Activated CD4-positive, alpha-beta T cell treated with anti-CD3 and anti-CD28 coated beads, Interleukin-2, amount 50 U/mL, for 48 hours (primary cell): ENCODE data around the gene SLC50A1.
A peak's percentile ranks its signal among the peaks of the same experiment; 100 is the strongest.

Experiments used
- DNase-seq, 2 experiments: peaks; one replicate each; pipeline ENCODE4 v3.0.0-alpha.2; 2020

Gene SLC50A1, protein sequence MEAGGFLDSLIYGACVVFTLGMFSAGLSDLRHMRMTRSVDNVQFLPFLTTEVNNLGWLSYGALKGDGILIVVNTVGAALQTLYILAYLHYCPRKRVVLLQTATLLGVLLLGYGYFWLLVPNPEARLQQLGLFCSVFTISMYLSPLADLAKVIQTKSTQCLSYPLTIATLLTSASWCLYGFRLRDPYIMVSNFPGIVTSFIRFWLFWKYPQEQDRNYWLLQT

DNA sequence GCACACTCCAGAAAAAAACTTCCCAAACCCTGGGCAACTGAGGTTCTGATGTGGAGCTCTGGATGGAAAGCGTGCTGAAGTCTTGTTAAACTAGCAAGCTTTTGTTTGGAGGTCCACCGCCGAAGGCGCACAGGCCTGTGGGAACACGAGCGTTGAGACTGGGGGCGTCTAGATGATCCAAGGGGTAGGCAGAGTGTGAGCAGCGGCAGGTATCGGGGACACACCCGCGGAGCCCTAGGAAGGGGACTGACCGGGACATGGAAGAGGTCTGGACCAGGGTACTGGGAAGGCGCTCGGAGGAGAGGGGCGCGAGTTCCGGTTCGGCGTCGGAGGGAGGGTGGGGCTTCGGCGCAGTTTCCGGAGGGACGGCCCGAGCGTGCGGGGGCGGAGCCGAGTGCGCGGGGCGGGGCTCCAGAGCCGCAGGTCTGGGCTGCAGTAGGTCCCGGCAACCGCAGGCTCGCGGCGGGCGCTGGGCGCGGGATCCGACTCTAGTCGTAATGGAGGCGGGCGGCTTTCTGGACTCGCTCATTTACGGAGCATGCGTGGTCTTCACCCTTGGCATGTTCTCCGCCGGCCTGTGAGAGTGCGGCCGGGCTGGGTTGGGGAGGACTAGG lies at the start of gene SLC50A1:
Gene SLC50A1 (plus strand): TSS at position 438 of the 614 bp plus-strand sequence. CDS start 60 bp downstream, at position 498.
- peak; percentile 95 for DNase-seq

DNA sequence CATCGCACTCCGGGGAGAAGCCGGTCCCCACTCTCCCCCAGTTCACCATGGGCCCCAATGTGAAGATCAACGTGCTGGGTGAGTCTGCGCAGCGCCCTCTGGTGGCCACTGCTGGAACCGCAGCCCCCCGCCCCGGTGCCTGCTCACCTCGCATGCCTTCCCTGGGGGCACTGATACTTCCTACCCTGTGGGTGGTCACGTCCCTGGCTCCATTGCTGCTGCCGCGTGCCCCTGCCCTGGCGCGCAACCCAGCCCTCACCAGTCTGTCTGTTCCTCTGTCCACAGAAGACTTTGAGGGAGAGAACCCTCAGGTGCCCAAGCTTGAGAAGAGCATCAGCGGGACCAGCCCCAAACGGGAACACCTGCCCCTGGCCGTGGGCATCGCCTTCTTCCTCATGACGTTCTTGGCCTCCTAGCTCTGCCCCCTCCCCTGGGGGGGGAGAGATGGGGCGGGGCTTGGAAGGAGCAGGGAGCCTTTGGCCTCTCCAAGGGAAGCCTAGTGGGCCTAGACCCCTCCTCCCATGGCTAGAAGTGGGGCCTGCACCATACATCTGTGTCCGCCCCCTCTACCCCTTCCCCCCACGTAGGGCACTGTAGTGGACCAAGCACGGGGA lies 49.4 kb upstream of the SLC50A1 start:
- peak; percentile 86 to 89 for DNase-seq

DNA sequence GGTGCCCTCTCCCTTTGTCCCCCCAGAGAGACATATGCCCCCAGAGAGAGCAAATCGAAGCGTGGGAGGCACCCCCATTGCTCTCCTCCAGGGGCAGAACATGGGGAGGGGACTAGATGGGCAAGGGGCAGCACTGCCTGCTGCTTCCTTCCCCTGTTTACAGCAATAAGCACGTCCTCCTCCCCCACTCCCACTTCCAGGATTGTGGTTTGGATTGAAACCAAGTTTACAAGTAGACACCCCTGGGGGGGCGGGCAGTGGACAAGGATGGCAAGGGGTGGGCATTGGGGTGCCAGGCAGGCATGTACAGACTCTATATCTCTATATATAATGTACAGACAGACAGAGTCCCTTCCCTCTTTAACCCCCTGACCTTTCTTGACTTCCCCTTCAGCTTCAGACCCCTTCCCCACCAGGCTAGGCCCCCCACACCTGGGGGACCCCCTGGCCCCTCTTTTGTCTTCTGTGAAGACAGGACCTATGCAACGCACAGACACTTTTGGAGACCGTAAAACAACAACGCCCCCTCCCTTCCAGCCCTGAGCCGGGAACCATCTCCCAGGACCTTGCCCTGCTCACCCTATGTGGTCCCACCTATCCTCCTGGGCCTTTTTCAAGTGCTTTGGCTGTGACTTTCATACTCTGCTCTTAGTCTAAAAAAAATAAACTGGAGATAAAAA lies 48.7 kb upstream of the SLC50A1 start:
- no peak for DNase-seq

DNA sequence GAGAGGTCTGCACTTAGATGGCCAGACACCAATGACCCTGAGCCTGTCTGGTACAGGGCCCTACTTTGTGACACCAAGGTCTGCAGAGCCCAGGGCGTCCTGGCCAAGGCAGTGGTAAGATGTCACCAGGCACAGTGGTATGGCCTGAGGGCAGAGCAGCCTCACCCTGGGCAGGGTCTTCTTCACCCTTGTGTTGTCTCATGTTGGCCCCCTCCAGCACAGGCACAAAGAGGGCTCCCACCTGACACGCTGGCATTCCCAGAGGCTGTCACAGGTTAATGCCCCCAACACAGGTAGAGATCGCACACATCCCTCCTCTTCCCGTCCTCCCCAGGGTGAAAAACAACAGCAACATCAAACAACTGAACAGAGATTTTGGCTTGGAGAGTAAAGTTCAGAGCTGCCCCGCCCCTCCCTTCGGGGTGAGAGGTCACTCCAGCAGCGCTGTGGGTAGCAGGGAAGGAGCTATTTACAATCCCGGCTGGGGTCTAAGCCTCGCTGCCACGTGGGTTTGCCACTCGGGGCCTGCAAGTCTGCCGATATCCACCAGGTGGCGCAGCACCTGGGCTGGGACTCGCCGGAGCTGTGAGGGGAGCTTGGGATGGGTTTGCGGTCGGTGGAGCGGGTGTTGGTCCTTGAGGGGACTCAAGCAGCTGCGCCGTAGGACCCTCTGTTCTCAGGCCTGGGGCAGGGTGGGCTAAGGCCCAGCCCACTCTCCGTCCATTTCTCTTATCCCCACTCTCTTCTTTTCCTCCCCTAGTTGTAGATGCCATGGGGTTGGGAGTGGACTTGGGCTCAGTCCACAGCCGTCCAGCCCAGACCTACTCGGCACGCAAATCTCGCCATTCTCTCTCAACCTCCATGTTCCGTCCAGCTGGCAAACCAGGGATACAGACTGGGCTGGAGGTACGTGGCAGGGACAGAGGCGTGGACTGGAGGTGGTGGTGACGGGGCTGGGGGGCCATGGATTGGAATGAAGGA lies 44.3 kb upstream of the SLC50A1 start:
- DNase-seq = peak; percentile 87 to 89

DNA sequence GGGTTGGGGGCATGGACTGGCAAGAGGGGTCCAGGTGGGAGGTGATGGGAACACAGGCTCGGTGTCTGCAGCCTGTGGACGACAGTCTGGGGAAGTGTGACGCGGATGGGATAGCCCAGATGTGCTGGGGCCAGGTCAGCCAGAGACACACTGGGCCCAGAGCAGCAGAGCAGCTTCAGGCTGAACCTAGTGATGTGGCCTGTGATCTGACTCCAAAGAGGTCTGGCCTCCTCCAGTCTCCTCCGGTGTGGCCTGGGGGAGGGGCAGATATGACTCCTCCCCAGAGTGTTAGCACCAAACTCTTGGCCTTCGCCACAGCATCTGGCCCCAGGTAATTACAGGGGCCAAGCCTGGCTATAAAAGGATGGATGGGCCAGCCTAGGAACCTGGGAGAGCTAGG lies 43.5 kb upstream of the SLC50A1 start:
- DNase-seq = no peak

DNA sequence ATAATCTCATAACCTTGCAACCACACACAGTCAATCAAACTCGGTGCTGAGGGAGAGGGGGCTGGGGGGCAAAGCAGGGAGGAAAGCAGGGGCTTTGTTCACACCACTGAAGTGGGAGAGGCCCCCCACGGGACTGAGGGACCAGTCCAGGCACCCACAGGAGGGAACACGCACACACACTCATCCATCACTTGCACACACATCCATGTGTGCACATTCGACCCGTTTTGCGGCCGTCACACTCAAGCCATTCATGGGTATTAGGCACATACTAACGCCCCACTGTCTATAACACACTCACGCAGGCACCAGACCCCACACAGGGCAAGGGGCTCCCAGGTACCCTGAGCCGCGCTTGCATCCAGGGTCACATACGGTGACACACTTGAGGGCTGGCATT lies 43.0 kb upstream of the SLC50A1 start:
- no peak for DNase-seq

DNA sequence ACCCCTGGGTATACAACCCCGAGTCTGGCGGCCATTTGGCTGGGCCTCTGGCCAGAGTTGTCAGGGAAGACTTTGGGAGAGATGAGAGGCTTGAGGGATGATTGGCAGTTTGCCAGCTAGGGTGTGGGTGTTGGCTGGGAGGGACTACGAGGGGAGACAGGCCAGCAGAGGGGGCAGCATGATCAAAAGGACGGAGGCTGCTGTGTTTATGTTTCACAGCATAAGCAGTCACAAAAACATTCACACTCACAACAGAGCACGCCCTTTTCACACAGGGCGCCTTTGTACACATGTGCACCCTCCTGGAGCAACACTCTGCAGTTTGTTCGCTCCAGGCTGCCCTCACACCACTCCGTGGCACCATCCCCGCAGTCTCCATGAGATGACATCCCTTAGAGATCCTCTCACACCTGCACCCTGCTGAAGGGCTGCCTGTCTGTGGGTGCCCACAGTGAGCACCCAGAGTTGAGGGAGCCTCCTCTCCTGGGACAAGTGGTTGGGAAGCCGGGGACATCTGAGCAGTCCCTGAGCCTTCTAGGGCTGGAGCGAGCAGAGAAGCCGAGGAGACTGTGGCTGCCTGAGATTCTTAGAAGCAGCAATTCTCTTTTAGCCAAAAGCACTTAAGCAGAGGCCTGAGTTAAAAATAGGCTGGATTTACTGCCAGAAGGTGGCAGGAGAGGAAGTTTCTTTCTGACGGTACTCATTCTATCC lies 41.6 kb upstream of the SLC50A1 start:
- DNase-seq = no peak

DNA sequence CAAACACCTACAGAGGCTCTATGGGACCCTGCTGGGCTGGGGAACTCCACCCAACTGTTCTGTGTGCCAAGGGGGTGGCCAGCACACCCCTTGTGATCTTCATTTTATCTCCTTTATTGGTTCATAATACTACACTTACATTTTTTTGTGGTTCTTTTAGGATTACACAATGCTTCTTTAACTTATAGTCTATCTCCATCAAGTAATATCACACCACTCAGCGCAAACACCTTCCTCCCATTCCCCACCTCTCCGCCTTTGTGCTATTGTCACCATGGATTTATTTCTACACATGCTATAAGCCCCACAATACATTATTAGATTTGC lies 41.1 kb upstream of the SLC50A1 start:
- DNase-seq = no peak

DNA sequence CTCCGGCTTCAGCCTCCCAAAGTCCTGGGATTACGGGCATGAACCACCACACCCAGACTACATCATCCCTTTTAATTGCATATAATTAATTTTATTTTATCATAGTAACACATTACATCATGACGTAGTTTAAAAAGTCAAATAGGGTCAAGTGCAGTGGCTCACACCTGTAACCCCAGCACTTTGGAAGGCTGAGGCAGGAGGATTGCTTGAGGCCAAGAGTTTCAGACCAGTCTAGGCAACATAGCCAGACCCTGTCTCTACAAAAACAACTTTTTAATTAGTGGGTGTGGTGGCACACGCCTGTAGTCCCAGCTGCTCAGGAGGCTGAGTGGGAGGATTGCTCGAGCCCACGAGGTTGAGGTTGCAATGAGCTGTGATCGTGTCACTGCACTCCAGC lies 36.3 kb upstream of the SLC50A1 start:
- no peak for DNase-seq

DNA sequence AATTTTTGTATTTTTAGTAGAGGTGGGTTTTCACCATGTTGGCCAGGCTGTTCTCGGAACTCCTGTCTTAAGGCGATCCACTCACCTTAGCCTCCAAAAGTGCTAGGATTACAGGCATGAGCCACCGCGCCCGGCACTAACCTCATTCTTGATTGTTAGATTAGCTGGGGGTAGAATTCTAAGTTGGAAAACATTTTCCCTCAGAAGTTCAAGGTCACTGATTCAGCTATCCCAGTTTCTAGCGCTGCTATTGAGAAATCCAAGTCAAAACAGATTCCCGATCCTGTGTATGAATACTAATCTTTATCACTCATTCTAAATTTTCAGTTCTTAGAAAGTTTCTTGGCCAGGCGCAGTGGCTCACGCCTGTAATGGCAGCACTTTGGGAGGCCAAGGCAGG lies 32.3 kb upstream of the SLC50A1 start:
- DNase-seq = no peak

DNA sequence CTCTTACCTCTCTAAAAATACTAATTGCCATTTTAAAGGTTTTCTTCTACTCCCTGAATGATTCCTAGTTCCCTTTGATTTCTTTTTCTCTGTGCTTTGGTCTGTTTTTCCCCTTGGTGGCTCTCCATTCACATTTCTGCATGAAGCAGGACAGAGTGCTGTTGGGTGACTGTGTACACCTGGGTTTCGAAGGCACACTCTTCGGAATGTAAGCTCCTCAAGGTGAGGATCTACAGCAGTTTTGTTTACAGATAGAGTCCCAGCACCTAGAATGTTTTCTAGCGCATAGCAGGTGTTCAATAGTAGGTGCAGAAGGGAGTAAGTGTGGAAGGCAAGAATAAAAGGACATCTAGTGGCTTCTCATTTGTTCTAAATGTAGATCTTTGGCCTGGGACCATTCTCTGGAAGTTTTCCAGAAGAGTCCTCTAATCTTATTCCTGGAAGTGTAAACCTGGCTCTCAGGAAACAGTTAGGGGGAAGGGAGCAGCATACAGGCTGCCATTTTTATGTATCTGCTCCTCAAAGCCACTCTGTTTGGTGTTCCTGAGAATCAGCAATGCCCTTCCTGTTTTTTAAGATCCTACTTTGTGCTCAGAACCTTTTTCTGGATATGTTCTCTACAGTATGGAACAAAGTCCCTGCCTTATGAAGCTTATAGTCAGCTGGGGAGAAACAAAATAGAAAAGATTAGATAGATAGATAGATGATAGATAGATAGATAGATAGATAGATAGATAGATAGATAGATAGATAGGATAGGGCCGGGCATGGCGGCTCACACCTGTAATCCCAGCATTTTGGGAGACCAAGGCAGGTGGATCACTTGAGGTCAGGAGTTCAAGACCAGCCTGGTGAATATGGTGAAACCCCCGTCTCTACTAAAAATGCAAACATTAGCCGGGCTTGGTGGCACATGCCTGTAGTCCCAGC lies 30.8 kb upstream of the SLC50A1 start:
- DNase-seq = no peak

DNA sequence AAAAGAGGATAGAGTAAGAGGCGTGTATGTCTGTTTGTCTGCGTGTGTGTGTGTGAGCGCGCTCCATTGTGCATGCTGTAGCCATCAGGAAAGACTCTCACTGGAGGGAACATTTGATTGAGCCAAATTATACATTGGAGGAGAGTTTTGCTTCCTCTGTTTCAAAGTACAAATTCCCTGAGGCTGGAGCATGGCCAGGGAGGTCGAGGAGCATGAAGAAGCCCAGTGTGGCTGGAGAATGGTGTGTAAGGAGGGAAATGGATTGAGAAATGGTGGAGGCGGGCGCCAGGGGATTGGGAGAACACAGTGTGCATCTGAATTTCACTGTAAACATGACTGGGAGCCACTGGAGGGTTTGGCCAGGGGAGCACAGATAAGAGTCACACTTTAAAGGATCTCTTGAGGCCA lies 30.0 kb upstream of the SLC50A1 start:
- no peak for DNase-seq

DNA sequence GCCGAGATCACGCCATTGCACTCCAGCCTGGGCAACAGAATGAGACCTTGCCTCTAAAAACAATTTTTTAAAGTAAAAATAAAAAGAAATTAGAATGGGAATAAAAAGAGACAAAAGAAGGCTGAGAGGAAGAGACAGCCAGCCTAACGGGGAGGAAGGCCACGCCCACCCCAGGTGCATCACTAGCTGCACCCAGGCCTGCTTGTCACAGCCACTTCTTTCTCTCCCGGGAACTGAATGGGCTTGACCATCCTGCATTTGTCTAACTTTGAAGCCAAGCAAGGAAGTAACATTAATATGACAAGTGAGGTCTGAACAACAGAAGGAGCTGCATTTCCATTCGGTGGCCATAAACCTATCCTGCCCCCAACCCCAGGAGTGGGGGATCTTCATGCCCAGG lies 28.8 kb upstream of the SLC50A1 start:
- DNase-seq = no peak

DNA sequence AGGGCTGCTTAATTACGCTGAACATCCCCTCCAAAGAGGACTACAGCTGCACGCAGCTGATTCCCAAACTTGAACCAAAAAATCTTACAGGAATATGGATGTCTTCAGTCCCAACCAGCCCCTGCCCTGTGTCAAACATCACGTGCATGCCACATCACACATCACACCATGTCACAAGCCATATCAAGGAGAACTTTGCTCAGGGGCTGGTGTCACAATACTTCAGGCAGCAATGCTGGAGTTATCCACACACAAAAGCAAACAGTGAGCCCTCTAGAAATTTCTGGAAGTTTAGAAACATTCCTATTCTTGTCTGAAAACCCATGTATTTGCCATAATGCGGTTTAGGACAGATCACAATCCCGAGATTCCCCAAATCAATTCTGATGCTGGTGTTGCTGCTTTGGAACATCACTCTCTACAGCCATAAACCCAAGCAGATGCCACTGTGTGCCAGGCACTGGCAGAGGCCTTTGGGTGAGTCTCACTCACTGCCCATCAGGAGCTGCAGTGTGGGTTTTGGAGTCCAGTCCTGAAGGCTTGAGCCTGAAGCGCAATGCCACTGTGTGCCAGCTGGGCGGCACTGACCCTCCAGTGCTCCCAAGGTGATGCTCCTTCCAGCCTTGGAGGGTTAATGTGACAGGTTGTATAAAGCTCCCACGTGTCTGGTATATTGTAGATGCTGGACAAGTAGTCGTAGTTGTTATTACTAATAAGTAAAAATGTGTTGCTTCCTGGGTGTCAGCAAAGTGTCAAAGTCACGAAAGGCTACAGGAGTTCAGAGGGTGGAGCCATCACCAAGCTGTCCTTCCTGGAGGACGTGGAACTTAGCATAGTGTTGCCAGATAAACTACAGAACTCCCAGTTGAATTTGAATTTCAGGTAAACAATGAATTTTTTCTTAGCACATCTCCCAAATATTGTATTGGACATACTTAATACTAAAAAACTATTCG lies 28.1 kb upstream of the SLC50A1 start:
- DNase-seq = no peak

DNA sequence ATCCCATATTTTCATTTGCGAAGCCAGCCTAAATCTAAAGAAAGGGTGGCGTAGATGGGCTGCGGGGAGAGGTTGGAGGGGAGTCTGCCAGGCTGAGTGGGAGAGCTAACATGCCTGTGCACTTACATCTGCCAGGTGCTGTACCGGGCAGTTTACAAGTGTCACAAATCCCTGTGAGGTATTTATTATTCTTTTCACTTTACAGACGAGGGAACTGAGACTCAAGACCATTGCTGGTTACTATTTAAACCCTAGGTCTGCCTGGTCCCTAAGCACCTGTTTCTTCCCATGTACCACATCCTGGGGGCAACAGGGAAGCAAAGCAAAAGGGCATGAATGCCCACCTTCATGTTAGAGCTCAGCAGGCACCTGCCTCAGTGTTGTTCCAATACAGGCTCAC lies 27.4 kb upstream of the SLC50A1 start:
- DNase-seq = no peak

DNA sequence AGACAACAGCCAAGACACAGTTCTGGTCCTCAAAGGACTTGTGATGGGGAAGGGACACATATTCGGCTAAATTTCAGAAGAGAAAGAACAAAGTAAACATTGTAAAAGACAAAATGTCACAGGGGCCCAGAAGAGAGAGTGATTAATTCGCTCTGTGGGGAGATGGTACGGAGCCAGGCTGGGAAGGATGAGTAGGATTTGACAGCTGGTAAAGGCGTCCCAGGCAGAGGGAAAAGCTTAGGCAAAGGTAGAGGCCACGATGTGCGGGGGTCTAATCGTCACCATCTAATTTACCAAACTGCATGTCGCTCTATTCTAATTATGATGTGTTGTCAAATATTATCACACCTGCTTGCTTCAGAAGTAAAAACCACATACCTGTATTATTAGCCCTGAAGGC lies 25.3 kb upstream of the SLC50A1 start:
- no peak for DNase-seq

DNA sequence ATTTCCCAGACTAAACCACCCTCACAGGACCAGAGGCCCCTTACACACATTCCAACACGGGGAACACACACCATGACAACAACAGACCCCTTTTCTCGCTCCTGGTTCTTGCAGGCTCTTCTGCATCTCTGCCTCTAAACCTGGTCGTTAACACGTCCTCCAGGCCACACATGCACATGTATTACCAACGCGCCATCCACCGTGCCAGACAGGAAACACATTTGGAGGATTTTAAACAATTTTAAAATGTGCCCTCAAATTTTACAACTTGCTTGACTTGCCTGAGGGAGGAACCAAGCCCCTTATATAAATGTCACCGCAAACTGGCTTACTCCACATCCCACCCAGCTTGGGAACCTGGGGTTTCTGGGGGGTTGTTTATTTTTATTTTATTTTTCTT lies 24.8 kb upstream of the SLC50A1 start:
- no peak for DNase-seq

DNA sequence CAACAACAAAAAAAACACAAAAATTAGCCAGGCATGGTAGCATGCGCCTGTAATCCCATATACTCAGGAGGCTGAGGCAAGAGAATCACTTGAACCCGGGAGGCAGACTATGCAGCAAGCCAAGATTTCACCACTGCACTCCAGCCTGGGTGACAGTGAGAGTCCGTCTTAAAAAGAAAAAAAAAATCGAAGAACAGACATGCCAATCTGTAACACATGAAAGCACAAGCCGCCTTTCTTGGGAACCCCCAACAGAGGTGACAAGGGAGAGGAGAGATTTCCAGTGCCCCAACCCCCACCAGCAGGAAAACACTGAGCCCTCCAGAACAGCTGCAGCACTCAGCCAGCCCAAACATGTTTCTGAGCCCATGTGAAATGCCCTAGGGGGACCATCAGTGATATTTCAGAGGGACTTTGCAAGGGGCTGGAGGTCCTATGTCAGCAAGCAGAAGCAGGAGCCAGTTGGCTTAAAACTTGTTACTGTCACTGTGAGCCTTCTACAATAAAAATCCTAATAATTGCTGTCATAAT lies 22.1 kb upstream of the SLC50A1 start:
- no peak for DNase-seq

DNA sequence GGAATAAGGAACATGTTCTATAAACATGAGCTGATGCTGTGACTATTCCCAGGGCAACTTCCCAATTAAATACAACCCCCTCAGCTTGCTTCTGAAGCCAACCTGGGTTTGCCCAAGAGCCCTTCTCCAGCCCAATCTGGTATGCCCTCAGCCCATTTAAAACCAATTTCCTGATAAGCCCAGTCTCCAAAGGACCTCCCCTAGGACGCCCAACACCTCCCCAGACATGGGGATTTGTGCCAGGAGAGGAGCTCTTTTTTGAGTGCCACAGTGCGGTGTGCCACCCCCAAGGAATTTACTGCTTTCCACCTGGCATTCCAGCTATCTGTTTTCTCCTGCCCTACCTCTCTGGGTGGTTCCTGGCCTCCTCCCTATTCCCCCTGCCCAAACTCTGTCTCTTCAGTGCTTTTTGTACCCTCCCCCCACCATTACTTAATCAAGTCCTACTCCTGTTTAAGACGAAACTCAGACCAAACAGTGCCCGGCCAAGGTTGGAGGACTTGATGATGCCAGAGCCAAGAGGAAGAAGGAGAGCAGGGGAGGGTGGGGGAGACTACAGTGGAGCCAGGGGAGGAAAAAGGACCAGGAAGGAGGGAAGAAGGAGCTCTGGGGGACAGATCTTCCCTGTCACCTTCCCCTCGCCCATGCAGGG lies 19.4 kb upstream of the SLC50A1 start:
- DNase-seq = no peak
